ENCODE measurements around the gene IL13RA1.

IL13RA1 gene

DNA sequence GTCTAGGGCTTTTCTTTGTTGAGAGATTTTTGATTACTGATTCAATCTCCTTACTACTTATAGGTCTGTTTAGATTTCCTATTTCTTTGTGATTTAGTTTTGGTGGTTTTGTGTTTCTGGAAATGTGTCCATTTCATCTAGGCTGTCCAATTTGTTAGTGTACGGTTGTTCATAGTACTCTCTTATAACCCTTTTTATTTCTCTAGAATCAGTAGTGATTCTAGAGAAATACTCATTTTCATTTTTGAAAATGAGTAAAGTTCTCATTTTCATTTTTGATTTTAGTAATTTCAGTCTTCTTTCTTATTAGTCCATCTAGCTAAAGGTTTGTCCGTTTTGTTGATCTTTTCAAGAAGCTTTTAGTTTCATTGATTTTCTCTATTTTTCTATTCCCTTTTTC lies 7.5 kb downstream of the IL13RA1 start:
- no peak for TF ChIP-seq MYC (IDR thresholded peaks at IDR 0.05; ENCODE audit: low read depth, low read length)
- TF ChIP-seq POLR2A (IDR thresholded peaks at IDR 0.05; ENCODE audit: extremely low read depth, insufficient read length), result no peak
- TF ChIP-seq, protein P1, sequence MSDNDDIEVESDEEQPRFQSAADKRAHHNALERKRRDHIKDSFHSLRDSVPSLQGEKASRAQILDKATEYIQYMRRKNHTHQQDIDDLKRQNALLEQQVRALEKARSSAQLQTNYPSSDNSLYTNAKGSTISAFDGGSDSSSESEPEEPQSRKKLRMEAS (IDR thresholded peaks at IDR 0.05; ENCODE audit: low read depth, low read length), result no peak
- TF ChIP-seq, protein P2, sequence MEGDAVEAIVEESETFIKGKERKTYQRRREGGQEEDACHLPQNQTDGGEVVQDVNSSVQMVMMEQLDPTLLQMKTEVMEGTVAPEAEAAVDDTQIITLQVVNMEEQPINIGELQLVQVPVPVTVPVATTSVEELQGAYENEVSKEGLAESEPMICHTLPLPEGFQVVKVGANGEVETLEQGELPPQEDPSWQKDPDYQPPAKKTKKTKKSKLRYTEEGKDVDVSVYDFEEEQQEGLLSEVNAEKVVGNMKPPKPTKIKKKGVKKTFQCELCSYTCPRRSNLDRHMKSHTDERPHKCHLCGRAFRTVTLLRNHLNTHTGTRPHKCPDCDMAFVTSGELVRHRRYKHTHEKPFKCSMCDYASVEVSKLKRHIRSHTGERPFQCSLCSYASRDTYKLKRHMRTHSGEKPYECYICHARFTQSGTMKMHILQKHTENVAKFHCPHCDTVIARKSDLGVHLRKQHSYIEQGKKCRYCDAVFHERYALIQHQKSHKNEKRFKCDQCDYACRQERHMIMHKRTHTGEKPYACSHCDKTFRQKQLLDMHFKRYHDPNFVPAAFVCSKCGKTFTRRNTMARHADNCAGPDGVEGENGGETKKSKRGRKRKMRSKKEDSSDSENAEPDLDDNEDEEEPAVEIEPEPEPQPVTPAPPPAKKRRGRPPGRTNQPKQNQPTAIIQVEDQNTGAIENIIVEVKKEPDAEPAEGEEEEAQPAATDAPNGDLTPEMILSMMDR (IDR thresholded peaks at IDR 0.05; ENCODE audit: low read depth, low read length), result no peak
- H3K4me3 ChIP-seq (ENCODE audit: low read depth, low read length), result no peak overlapping the region
- DNase-seq (ENCODE audit: low read depth), result no peak

DNA sequence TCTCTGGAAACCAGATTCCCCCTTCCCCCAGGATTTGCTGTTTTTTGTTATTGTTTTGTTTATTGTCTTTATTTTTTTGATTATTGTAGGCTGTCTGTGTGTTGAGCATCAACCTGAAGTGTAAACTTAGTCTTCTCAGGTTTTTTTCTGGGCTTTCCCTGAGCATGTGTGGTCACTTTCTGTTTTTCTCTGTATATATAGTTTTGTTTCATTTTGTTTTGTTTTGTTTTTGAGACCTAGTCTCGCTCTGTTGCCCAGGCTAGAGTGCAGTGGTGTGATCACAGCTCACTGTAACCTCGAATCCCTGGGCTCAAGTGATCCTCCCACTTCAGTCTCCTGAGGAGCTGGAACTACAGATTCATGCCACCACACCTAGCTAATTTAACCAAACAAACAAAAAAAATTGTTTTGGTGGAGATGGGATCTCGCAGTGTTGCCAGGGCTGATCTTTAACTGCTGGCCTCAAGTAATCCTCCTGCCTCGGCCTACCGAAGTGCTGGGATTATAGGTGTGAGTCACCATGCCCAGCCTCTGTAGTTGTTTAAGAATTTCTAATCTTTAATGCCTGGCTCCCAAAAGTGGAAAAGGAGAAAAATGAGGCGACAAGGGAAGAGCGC lies 9.1 kb downstream of the IL13RA1 start:
- TF ChIP-seq POLR2A (IDR thresholded peaks at IDR 0.05; ENCODE audit: extremely low read depth, insufficient read length) (no peak), MYC (IDR thresholded peaks at IDR 0.05; ENCODE audit: low read depth, low read length) (no peak)
- TF ChIP-seq, protein P1 (IDR thresholded peaks at IDR 0.05; ENCODE audit: low read depth, low read length), result no peak
- TF ChIP-seq, protein P2 (IDR thresholded peaks at IDR 0.05; ENCODE audit: low read depth, low read length), result no peak
- DNase-seq (ENCODE audit: low read depth), result no peak
- no peak overlapping the region for H3K4me3 ChIP-seq (ENCODE audit: low read depth, low read length)

DNA sequence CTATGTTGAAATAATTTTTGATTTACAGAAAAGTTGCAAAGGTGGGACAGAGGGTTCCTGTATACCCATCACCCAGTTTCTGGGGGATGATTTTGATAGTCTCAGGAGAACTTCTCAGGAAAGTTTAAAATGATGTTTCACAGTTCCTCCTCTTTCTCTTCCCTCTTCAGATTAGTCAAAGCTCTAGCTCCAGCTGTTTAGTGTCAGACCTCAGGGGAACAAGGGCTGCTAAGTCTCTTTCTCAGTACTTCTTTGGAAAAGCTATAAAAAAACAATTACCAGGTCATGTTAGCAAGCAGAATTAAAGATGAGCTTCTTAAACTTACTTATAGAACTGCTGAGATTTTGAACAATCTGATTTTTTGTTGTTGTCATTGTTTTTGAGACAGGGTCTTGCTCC lies 12.2 kb downstream of the IL13RA1 start:
- no peak for DNase-seq (ENCODE audit: low read depth)
- TF ChIP-seq, protein P2 (IDR thresholded peaks at IDR 0.05; ENCODE audit: low read depth, low read length), result no peak
- TF ChIP-seq, protein P1 (IDR thresholded peaks at IDR 0.05; ENCODE audit: low read depth, low read length), result no peak
- TF ChIP-seq MYC (IDR thresholded peaks at IDR 0.05; ENCODE audit: low read depth, low read length) (no peak), POLR2A (IDR thresholded peaks at IDR 0.05; ENCODE audit: extremely low read depth, insufficient read length) (no peak)

DNA sequence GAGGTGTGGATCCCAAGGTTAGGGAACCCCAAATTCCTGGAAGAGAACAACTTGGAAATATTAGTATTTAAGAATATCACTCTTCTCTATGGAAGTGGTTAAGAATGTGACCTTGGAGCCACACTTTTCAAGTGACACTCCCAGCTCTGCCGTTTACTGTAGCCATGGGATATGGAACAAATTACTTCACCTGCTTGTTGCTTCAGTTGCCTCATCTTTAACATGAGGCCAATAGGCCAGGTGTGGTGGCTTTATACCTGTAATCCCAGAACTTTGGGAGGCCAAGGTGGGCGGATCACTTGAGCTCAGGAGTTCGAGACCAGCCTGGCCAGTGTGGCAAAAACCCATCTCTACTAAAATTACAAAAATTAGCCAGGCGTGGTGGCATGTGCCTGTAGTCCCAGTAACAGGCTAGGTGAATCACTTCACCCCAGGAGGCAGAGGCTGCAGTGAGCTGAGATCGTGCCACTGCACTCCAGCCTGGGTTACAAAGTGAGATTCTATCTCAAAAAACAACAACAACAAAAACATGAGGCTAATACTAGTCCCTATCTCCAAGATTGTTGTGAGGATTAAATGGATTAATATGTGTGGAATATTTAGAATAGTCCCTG lies 13.0 kb downstream of the IL13RA1 start:
- no peak for TF ChIP-seq MYC (IDR thresholded peaks at IDR 0.05; ENCODE audit: low read depth, low read length)
- TF ChIP-seq POLR2A (IDR thresholded peaks at IDR 0.05; ENCODE audit: extremely low read depth, insufficient read length), result no peak
- TF ChIP-seq, protein P2 (IDR thresholded peaks at IDR 0.05; ENCODE audit: low read depth, low read length), result no peak
- TF ChIP-seq, protein P1 (IDR thresholded peaks at IDR 0.05; ENCODE audit: low read depth, low read length), result no peak
- H3K4me3 ChIP-seq (ENCODE audit: low read depth, low read length), result no peak overlapping the region
- DNase-seq (ENCODE audit: low read depth), result no peak

More for the DNA sequence above, 12.2 kb downstream of the IL13RA1 start:
- H3K4me3 ChIP-seq (ENCODE audit: low read depth, low read length), result no peak overlapping the region

DNA sequence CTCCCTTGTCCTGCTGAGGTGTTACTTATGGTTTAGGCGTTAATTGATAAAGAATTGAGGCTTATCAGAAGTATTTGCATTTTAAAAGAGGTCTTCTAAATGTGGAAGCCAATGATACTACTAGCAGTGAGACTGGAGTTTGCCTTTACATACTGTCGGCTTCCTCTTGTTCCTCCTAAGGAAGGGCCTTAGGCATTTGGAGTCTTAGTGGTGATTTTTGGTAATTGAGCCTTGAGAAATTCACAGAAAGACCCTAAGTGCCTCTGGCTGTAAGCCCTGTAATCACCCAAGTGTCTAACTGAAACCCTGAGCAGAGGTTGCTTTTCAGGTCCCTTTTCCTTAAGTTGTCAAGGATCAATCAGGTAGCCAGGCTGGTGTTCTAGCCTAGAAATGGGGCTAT lies 14.8 kb downstream of the IL13RA1 start:
- TF ChIP-seq, protein P2 (IDR thresholded peaks at IDR 0.05; ENCODE audit: low read depth, low read length), result no peak
- no peak for TF ChIP-seq MYC (IDR thresholded peaks at IDR 0.05; ENCODE audit: low read depth, low read length)
- no peak for TF ChIP-seq POLR2A (IDR thresholded peaks at IDR 0.05; ENCODE audit: extremely low read depth, insufficient read length)
- TF ChIP-seq, protein P1 (IDR thresholded peaks at IDR 0.05; ENCODE audit: low read depth, low read length), result no peak
- no peak for DNase-seq (ENCODE audit: low read depth)
- no peak overlapping the region for H3K4me3 ChIP-seq (ENCODE audit: low read depth, low read length)

Measured in NB4 (cell line).